ENCODE data around the gene RNF157.
"Not testable (repeated sequence)": the region's sequence is repeated elsewhere in the genome, so short reads cannot be mapped to it uniquely, and the experiment has no call there.

RNF157 gene

DNA sequence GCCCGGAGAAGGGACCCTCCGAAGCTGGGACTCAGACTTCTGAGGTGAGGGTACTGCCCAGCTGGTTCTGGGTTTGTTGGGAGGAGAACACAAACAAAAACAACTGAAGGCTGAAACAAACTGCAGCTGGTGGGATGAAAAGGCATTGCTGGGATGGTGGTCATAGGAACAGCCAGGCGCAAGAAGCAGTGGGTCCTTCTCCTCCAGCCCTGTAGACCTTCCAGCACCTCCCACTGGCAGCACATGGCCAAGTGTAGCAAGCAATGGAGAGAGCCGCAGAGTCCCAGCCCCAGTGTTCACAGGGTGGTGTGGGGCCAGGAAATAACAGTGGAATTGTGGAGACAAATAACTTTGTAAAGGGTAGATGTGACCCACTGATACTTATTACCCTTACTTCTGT lies 50.6 kb downstream of the RNF157 start:
- no peak for DNase-seq (ENCODE audit: low spot score)

DNA sequence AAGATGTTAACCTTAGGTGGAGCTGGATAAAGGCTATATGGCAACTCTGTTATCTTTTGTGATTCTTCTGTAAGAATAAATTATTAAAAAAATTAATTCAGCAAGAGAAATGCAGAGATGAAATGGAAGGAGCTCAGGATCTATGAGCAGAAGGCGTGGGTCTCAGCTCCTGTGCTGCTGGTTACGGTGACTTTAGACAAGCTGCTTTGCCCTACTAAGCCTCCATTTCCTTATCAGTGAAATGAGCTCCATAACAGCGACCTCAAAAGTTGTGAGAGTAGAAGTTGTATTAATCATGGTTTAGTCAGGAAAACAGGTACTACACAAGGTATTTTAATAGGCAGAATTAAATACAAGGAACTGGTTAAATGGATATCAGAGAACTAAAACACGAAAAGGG lies 51.0 kb downstream of the RNF157 start:
- DNase-seq (ENCODE audit: low spot score): no peak

DNA sequence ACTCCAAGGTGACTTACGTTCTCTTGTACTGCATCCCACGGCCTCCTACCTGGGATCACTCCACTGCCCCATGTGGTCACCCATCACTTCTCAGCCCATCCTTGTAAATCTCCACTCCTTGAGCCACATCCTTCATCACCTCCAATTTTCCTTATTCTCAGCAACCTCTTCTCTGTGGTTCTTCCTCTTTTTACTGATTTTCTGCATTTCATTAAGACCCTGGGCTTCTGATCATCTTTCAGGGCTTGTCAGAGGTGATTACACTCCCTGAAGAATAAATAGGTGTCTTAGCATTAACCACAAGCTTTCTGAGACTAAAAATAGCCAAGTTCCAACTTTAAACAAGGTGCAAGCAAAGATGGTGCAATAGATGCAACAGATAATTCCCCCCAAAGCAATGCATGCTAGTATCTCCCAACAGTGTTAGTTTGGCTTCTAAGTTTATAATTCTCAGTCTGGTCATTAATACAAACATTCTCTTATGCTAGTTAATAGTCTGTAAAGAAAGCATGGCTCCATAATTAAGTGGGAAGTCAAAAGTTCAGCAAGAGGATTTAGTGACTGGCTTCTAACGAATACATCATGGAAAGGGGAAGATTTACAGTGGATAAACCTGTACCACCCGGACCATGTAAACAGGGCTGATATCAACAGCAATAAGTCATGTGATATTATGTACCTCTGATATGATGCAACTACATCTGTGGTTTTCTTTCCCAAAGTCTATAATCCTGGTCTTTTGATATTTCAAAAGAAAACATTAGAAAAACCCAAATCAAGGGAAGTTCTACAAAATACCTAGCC lies 51.9 kb downstream of the RNF157 start:
- no peak for DNase-seq (ENCODE audit: low spot score)

DNA sequence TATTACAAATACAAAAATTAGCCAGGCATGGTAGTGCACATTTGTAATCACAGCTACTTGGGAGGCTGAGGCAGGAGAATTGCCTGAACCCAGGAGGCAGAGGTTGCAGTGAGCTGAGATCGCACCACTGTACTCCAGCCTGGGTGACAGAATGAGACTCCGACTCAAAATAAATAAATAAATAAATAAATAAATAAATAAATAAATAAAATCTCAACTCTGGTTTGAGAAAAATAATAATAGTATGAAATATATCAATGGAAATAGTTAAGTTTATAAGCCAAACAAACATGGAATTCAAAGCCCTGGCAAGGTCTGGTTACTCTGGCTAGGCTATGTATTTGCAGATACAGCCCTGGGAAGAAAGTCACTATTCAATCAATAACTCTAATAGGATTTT lies 53.5 kb downstream of the RNF157 start:
- DNase-seq (ENCODE audit: low spot score): not testable (repeated sequence)

DNA sequence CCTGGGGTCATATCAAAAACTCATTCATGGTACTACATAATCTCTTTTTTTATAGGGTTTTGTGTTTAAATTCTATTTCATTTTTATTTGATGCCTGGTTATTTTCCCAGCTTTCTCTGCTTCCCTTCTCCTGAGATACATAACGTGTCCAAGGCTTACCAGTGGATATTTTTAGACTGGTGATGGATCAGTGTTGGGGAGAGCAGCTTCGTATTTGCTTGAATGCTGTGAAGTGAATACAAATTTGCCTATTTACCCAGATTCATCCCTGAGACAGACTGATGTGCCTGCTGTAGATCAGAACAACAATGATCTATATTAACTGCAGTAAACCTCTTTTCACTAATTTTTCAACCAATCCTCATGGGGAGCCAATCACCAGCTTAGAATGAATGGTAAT lies 56.0 kb downstream of the RNF157 start:
- no peak for DNase-seq (ENCODE audit: low spot score)

DNA sequence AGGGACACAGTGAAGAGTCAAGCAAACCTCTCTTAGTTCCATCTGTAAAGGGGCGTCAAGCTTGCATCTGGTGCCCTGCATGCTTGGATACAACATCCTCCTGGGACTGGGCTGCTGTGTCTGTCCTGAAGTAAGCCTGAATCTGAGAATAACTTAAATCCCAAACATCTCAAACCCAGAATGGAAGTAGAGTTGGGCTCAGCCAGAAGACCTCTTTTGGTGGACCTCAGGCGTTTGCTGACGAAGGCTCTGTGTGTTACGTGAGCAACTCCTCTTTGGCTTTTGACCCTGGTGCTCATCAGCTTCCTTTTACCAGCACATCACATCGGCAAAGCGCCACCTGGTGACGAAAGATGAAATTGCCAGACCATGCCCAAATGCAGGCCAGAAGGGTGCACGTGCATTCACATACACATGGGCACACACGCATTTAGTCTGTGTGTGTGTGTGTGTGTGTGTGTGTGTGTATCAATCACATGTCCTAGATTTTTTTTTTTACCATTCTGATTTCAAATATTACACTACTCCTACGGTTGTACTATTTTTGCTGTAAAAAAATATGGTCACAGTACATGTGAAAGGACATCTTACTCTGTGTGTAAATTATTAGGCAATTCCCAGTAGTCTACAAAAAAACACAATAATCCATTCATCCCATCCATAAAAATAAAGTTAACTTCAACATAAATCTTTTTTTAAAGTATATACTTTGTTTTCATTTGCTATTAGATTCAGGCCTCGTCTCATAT lies 58.1 kb downstream of the RNF157 start:
- DNase-seq (ENCODE audit: low spot score): peak; percentile 88

DNA sequence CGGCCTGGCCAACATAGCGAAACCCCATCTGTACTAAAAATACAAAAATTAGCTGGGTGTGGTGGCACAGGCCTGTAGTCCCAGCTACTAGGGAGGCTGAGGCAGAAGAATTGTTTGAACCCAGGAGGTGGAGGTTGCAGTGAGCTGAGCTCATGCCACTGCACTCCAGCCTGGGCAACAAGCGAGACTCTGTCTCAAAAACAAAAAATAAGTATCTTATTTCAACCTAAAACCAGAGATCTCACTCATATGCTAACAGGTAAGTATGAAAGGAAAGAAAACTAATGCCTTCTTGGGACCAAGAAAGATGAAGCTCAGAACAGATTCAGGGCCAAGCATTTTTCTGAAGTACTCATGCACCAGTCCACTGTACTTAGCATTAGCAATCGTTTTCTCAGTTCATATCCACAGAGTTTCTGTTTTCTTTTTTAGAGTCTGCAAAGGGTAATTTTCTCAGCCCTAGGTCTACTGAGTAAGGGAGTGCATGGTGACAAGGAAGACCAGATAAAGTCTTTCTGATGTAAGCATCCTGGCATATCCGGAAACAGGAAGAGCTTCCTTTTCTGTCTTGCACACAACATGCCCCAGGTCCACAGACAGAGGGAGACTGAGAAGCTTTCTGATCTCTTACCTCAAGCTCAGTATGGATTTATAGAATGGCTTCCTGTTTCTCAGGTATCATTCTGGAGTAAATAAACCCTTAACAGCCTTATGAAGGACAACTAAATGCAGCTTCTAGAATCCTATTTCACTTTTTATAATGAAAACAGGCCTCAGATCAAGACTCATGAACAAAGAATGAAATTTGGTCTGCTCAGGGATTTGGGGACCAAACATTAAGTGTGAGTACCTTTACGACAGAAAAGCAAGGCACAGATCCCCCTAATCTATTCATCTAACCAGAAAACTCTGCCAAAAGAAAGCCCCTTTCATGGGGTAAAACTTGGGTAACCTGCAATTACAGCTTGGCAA lies 60.5 kb downstream of the RNF157 start:
- DNase-seq (ENCODE audit: low spot score): no peak

DNA sequence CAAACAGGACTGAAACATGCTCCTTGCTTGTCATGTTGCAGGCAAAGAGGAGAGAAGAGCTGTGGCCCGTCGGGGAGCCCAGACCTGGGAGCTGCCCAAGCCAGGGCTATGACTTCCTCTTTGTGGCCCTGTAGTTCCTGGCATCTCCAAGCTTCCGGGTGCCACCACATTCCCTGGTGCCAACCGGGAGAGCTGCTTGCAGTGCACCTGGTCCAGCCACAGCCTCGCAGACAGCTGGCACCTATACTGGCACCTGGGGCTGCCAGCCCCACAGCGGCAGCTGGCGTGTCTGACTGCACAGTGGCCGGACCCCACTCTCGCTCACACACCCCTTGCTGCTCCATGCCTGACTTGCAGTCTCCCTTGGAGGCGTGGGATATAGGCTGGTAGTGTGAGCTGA lies 62.2 kb downstream of the RNF157 start:
- no peak for DNase-seq (ENCODE audit: low spot score)

DNA sequence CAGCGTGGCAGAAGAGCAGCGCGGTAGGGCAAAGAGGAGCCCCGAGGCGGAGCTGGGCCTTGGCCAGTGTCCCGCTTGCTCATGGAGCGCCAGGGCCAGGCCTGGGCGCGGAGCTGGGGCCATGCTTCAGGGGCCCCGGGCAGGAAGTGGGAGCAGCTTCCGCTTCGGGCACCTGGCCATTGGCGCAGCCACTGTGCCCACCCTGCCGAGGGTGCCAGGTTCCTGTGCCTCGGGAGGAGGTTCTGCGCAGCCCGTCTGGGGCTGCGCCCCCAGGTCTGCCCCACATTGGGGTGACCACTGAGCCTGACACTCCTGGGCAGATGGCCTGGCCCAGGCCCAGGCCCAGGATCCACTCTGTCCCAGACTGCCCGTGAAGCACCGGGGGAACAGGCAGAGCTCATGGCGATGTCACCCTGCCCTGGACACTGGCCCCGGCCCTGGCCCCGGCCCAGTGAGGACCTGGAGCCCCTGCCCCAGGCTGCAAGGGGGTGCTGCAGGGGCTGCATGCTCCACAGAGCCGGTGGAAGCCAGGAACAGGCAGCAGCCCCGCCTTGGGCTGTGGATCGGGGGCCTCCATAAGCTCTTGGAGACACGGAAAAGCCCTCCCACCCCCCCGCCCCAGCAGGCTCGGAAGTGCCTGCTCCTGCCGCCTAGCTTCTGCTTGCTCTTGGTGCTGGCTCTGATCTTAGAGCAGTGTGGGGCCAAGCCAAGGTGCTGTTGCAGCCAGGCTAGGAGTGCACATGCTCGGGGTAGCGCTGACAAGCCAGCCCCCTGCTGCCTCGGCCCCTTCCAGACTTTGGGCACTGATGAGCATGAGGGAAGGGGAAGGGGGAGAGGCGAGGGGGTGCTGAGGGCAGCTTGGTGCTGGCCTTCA lies 63.4 kb downstream of the RNF157 start:
- no peak for DNase-seq (ENCODE audit: low spot score)

DNA sequence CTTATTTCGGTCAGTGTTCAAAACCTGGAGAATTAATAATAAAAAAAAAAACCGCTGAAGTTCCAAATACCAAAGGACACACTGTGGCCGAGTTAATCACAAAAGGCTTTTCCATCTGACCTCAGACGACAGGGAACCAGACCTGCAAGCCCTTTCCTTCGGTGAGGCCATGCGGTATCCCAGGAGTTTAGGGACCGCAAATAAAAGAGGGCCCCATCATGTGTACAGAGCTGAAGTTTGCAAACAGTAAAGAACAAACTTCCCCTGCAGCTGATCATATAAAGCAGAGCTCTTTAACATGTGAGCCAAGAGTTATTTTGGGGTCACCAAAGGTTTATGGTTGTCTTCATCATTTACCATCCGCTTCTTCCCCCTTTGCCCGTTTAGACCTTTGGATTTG lies 66.3 kb downstream of the RNF157 start:
- no peak for DNase-seq (ENCODE audit: low spot score)

DNA sequence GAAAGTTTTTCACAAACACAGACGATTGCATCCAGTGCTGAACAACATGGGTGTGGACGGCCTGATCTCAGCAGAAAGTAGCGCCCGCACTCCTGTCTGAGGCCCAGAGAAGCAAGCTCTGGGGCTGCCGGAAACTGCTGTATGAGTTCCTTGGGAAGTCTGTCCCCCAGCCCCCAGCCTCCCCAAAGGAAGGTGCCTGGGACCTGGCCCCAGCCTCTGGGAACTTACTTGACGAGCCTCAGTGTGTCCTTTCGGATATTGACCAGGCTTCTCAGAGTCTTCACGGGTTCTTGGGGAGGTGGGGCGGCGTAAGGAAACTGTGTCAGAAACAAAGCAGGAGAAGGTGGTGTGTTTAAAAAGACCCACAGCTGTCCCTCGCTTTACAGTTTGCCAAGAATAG lies 66.8 kb downstream of the RNF157 start:
- DNase-seq (ENCODE audit: low spot score): no peak

DNA sequence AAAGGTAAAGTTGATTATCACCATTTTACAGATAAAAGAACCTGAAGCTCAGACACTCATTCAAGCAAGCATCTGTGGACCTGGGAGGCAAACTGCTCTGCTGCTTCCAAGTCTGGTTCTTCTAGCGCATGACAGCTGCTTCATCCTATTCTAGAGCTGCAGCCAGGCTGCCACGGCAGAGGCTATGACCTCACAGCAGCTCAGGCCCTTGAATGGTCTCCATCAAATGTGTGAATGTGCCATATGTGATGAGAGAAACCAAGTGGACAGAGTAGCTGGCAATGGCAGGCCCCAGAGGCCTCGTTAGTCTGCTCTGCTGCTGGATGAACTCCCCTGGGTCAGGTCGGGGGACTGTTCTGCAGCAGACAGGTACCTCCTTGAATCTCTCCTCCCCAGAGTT lies 68.6 kb downstream of the RNF157 start:
- no peak for DNase-seq (ENCODE audit: low spot score)

DNA sequence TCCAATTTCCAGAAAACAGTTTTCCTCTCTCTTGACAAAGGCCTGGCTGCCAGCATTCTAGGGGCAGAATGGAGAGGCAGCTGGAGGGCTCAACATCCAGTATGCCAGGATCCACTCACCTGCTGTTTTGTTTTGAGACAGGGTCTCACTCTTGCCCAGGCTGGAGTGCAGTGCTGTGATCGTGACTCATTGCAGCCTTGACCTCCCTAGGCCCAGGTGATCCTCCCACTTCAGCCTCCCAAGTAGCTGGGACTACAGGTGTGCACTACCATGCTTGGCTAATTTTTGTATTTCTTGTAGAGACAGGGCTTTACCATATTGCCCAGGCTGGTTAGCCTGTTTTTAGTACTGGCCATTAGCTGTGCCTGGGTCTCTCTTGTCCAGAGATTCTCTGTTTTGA lies 70.2 kb downstream of the RNF157 start:
- DNase-seq (ENCODE audit: low spot score): no peak

DNA sequence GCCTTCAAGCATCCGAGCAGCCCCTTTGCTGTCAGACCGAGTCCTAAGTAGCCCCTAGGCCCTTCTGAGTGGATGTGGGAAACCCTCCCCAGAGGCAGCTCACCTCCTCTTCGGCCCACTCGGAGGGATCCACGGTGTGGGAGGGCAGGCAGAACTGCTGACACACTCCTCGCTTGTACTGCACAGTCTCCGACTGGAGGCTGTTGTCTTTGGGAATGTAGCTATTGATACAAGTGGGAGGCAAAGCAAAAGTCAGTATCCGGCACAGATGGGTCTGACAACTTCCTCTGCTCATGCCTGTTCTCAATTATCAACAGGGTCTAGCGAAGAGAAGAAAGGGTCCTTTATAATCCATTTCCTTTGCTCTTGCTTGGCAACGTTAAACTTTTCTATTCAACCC lies 73.4 kb downstream of the RNF157 start:
- no peak for DNase-seq (ENCODE audit: low spot score)

DNA sequence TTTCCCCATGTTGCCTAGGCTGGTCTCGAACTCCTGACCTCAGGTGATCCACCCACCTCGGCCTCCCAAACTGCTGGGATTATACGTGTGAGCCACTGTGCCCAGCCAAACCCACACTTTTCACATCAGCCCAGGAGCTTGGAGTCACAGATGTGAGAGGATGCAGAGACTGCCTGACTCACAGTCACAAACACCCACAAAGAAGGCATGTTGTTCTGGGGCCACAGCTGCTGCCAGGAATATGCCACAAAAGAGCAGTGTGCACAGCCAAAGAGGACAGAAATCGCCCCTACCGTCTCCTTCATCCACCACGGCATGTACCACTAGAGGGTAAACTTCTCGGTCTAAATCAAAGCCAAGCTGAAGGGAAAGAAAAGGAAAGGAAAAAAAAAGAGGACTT lies 74.1 kb downstream of the RNF157 start:
- no peak for DNase-seq (ENCODE audit: low spot score)

DNA sequence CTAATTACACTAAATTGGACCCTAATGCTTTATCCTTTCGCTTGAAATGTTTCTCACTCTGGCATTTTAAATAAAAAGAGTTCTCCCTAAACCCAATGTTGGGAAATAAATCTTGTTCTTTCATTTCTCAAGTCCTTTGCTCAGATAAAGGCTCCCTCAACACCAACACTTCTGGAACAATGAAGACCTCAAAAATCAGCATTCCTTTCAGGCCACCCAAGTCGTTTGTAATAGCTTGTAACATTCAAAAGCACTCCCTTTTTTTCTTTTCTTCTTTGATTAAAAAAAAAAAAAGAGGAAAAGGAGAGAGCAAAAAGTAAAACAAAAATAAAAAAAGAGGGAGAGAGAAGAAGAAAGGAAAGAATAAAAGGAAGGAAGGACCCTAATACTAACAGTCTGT lies 76.0 kb downstream of the RNF157 start:
- no peak for DNase-seq (ENCODE audit: low spot score)

DNA sequence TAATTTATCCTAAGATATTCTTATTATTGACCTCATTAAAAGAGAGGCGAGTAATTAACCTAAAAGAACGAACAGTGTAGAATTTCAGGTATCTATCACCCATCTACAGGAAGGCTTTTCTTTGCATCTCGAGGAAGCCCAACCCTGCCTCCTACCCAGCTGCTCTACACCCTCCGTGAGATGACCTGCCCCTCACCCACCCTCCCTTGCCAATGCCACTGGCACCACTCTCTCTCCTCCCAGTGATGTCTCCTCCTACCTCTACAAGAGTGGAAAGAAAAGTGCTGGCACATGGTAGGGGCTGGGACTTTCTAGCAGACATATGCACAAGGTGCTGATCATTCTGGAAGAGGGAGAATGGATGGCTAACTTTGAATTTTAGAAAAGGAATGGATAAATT lies 76.4 kb downstream of the RNF157 start:
- no peak for DNase-seq (ENCODE audit: low spot score)

DNA sequence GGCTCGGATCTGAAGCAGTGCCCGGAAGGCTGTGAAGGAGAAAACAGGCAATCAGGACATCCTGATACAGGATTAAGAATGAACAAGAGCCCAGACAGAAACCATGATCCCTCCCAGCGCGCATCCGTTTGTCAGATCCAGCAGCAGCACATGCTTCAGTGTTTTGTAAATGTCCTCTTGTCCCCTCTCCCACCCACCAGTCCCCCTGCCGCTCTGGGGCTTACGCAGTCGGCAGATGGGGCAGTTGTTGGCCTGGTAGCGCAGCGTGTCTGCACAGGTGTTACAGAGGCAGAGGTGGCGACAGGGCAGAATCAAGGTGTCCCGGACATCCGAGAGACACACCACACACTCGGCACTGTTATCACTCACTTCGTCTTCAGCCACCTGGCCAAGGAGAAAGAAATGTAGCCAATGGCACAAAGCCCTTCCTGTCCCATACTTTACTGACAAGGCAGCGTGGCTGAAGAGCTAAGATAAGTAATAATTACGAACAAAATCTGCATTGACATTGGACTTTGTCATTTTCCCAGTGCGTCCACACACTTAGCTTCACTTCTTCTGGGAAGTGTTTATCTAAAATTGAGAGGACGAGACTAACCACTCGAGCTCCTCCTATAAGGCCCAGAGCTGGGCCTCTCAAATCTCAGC lies 78.5 kb downstream of the RNF157 start:
- DNase-seq (ENCODE audit: low spot score): no peak

DNA sequence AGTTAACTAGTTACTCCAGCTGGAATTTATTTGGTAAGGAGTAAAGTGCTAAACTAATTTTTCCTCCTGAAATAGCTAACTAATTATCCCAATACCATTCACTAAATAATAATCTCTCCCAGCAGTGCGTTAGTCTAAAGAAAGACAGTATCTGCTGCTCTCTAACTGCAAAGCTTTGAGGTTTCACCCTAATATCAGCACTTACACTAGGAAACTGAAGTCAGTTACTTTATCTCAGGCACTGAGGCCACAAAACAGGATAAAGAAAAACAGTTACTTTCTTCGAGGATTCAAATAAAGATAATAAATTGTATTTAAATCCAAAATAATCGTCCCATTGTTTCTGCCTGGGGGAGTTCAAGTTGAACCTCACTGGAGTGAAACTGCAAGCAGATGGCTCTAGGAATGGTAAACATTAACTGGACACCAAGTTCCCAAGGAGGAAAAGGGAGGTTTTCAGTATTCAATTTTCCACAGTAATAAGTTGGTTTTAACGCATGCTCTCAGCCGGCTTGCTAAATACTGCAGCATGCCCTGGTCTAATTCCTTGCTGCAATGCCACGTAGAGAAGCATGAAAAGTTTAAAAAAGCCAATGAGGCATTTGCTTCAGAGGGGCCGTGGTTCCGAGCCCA lies 79.3 kb downstream of the RNF157 start:
- DNase-seq (ENCODE audit: low spot score): no peak

DNA sequence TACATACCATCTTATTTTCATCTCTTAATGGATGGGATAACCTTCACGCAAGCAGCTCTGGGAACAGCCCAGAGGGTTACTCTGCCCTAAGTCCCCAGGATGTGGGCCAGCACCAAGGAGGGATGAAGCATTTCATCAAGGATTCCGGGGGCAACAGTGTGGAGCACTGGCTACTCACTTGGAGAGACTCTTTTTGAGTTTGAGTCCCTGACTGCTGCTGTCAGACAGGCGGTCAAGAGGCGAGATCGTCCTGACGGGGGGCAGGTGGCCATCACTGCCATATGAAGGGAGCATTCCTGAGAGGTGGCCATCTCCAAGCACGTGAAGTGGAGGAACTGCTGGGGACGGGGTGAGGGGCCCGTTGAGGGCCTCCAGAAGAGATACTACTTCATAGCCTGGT lies 81.1 kb downstream of the RNF157 start:
- no peak for DNase-seq (ENCODE audit: low spot score)

DNA sequence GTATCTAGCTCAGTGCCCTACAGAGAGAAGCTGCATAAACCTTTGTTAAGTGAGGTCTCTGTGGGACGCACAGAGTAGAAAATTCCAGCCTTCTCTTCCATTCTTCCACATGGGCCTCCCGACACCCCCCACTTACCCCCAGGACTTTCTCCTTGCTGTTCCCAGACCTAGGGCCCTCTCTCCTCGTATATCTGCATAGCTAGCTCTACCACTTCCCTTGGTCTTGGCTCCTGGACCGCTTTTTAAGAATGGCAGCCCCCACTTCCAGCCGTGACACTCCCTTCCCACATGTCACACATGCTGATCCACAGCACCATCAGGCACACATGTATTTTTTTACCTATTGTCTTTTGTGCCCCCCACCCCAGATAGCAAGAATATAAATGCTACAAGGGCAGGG lies 82.5 kb downstream of the RNF157 start:
- DNase-seq (ENCODE audit: low spot score): no peak
